Measurements from ENCODE around the gene RIPOR3.
"Not testable (repeated sequence)": the region's sequence is repeated elsewhere in the genome, so short reads cannot be mapped to it uniquely, and the experiment has no call there.

Gene RIPOR3

DNA sequence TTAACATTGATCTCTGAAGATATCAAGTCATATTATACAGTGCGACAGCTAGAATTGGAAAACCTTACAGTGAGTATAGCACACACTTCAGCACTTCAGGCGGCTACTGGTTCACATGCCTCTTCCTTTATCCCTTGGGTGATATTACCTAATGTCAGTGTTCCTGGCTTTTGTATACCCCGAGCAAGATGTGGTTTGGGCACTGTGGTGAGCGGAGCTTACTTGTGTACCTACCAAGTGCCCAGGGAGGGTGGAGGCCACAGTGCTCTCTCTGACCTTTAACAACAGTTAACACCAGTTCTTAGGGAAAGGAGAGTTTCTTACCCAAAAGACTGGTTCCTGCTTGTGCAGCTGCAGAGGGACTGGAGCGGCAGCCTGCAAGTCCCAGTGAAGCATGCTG is 116.8 kb downstream of the RIPOR3 start:
- no peak for DNase-seq (ENCODE audit: low read depth in 2 of 2)

GRCh38 chr20:50574108-50574507 is 117.2 kb downstream of the RIPOR3 start:
- DNase-seq (ENCODE audit: low read depth in 2 of 2), result no peak

DNA sequence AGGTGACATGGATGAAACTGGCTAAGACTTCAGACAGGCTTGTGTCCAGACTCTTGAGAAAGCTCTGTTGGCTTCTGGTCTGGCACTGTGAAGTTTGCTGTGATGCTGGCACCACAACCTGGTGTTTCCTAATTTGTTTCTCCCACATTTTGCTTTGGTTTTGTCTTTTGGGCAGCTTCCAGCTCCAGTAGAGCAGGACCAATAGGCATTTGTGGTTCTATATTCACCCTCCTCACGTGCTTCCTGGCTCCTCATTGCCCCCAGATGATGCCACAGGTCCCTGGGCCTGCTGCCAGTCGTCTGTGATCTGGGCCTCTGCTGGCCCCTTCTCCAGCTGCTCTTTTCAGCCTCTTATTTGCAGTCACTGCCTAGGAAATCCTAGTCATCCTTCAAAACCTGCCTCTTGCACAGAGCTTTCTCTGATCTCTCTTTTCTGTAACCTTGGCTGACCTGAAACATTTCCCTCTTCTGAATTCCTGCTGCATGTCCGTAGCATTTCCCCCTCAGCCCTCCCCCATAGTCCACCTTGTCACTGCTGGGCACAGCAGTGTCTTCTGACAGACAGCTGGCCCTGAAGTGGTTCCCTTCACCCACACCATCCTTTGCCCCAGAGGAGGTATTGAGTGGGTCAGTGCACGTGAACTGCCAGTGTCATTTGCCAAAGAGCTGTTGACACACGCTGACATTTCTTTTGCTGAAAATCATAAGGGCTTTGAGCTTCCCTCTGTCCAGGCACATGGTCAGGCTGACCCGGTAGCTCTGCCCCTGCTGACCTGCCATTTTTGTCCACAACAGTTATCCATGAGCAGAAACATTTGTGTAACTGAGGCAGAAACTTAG is 118.2 kb downstream of the RIPOR3 start:
- no peak for DNase-seq (ENCODE audit: low read depth in 2 of 2)

- DNase-seq (ENCODE audit: low read depth in 2 of 2), result no peak
These were observed 119.9 kb downstream of the RIPOR3 start for GRCh38 chr20:50571466-50571865.

DNA sequence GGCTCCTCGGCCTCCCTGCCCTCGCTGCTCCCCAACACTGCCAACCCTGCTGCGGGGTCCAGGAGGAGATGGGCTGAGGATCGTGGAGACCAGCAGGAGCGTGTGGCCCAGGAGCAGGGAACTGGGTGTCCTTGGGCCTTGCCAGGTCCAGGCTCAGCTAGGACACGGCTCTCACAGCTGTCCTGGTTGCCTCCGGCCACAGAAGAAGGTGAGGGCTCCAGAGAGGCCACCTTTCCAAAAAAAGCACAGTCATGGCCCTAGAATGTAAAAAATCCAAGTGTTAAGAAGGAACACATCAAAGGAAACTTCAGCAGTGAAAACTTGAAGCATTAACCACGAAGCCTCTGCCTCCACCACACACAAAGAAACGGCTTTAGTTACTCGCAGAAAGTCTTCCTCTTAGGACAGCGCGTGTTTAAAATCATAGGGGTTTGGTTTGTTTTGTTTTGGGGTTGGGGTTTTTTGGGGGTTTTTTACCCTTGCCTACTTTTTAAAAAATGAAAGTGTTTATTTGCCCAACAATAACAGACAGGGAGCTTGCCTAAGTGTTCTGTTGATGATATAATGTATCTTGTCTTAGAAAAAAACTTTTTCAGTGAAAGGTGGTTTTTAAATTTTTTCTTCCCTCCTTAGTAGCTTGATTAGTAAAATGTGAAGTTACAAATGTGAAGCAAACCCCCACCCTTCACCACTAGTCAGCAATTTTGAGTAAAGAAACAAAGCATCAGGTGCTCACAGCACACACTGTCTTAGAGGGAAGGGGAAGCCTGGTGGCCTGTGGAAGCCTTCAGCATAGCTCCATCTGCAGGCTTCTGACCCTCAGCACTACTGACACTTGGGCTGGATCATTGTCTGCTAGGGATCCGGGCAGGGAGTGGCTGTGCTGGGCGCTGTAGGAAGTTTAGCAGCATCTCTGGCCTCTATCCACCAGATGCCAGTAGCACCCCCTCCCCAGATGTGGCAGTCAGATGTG is 121.2 kb downstream of the RIPOR3 start:
- no peak for DNase-seq (ENCODE audit: low read depth in 2 of 2)

- not testable (repeated sequence) for DNase-seq (ENCODE audit: low read depth in 2 of 2)
These were observed 121.9 kb downstream of the RIPOR3 start for GRCh38 chr20:50569487-50569863.

GRCh38 chr20:50568549-50568942 is 122.8 kb downstream of the RIPOR3 start:
- DNase-seq (ENCODE audit: low read depth in 2 of 2), result no peak

DNA sequence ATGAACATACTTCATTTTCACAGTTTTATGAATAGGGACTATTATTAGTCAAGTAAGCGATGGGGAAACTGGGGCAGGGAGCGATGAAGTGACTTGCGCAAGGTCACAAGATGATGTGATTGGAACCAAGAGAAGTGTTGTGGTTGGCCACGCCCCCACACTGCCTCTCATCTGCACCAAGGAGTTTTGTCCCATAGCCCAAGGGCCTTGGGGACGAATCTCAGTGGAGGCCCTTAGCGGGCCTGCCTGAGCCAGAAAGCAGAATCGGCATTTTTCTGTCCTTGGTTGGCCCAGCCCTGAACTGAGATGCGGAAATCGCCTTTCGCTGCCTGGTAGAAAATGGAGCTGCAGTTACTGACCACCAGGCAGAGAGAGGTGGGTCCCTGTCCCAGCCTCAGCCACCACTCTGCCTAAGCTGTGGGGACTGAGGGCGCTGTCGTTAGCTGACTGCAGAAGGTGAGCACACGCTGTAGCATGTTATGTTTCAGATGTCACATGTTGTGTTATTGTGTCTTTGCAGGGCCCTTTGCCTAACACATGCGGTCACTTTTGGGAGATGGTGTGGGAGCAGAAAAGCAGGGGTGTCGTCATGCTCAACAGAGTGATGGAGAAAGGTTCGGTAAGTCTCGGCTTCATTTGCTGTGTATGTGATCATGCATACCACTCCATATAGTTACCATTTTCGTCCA is 123.3 kb downstream of the RIPOR3 start:
- no peak for DNase-seq (ENCODE audit: low read depth in 2 of 2)

DNA sequence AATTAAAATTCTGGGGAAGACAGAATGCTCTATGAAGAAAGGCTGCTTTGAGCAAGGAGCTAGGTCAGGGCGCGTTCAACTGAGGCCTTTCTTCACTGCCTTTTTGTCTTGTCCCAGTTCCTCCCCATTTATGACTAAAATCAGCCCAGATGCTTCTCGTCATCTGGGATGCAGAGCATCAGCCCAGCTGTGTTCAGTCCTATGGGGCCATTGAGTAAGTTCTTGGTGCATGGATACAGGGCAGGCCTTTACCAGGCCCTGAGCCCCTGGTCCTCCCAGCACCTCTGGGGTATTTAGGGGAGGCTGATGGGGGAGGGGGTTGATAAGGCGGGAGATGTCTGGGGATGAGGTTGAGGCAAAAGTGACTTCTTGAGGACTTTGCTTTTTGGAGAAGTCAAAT is 125.5 kb downstream of the RIPOR3 start:
- DNase-seq (ENCODE audit: low read depth in 2 of 2), result no peak

- no peak for DNase-seq (ENCODE audit: low read depth in 2 of 2)
These were observed 126.0 kb downstream of the RIPOR3 start for GRCh38 chr20:50565383-50565782.

- DNase-seq (ENCODE audit: low read depth in 2 of 2), result no peak
These were observed 128.0 kb downstream of the RIPOR3 start for GRCh38 chr20:50563133-50563944.

DNA sequence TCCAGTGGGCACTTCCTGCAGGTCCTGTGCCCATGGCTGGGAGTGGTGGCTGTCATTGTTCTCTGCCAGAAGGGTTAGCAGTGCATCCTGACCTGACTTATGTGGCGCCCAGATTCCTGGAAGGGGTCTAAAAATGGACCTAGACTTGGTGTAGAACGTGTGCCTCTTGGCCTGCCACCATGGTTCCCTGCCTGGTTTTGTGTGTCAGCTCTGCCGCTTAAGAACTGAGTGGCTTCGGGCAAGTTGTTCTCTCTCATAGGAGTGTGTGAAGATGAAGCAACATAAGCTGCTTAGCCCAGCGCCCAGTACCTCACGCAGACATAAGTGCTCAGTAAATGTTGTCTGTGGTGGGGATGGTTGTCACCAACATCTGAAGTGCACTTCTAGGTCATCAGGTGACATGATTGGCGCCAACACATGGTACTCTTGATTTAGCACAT is 129.1 kb downstream of the RIPOR3 start:
- DNase-seq (ENCODE audit: low read depth in 2 of 2), result no peak

DNA sequence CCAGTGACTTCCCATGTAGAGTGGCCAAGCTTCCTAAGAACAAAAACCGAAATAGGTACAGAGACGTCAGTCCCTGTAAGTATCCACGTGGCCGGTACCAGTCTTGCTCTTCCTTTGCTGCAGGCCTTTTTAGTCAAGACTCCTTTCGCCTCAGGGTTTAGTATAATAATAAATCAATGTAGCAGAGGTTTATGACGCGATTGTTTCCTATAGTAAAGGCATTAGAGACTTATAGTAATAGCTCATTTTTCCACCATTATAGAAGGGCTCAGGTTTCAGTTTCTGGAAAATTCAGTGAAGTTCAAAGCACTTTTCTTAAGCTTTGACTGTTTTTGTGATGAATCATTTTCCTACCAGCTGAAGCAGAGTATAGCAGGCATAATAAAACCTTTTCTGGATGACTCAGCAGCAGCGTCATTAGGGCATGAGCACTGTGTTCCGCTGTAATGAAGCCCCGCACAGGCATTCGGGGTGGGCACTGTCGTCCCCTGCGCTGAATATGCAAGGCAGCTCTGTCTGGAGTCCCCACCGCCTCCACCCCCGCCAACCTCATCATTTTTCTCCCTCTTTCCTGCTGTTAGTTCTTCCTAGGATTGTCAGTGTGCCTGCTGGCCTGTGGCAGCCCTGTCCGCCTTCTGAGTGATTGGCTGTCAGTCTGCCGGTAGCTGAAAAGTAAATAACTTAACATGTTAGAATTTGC is 129.8 kb downstream of the RIPOR3 start:
- peak; percentile 58 to 64 for DNase-seq (ENCODE audit: low read depth in 2 of 2)

DNA sequence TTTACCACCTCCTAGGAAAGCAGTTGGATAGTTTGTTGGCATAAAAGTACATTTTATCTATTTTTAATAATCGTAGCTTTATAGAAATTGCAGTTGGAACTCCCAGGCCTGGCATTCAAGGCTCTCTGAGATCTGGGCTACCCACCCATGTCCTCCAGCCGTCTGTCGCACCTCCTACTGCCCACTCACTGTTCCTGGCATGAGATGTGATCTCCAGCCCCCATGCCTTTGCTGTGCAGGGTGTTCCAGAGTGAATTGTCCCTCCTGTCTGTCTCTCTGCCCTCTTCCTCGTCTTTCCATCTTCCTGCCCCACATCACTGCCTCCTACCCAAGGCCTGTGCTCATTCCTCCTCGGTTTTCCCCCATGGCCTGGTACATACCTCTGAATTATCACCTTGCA is 130.5 kb downstream of the RIPOR3 start:
- DNase-seq (ENCODE audit: low read depth in 2 of 2), result no peak

- no peak for DNase-seq (ENCODE audit: low read depth in 2 of 2)
These were observed 131.3 kb downstream of the RIPOR3 start for GRCh38 chr20:50559856-50560638.

DNA sequence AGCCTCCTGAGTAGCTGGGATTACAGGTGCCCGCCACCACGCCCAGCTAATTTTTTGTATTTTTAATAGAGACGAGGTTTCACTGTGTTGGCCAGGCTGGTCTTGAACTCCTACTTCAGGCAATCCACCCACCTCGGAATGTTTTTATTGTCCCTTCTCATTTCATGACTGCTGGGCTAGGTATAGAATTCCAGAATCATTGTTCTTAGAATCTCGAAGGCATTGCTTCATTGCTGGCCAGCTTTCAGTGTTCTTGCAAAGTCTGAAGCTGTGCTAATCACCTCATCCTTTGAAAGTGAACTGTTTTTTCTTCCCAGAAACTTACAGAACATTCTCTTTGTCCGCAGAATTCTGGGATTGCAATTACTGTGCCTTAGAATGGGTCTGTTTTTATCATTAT is 132.2 kb downstream of the RIPOR3 start:
- no peak for DNase-seq (ENCODE audit: low read depth in 2 of 2)

- DNase-seq (ENCODE audit: low read depth in 2 of 2), result no peak
These were observed 132.8 kb downstream of the RIPOR3 start for GRCh38 chr20:50558483-50558925.

GRCh38 chr20:50557549-50558134 is 133.7 kb downstream of the RIPOR3 start:
- no peak for DNase-seq (ENCODE audit: low read depth in 2 of 2)

- no peak for DNase-seq (ENCODE audit: low read depth in 2 of 2)
These were observed 135.7 kb downstream of the RIPOR3 start for GRCh38 chr20:50555662-50556061.
